ENCODE measurements around the gene ZFAND3.
"Not testable (repeated sequence)": the region's sequence is repeated elsewhere in the genome, so short reads cannot be mapped to it uniquely, and the experiment has no call there.

ZFAND3 gene

DNA sequence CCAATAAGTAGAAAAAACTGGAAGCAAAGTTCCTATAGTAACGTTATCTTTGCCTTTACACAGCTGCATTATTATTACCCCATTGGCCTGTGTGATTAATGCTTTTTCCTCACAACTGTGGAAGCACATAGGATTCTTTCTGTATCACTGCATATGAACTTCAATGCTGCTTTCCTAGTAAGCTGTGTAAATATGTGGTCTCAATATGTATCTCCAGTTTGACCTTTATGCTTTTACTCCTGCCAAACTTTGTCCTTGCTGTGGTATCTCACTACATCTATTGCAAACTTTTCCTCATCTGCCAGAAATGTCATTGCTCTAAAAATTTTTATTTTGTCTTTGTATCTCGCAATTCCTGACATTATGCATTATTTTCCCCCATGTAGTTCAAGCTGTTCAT is 168.6 kb downstream of the ZFAND3 start:
- no peak for DNase-seq (ENCODE audit: low read depth in 1 of 2, low spot score in 1 of 2)
- in situ Hi-C loops (cut with HindIII; ENCODE audit: low pct_unique_long_range_greater_than_20kb, low sequenced_read_pairs) = no loop called here
- TF ChIP-seq JUND (IDR thresholded peaks at IDR 0.05; ENCODE audit: low read depth) = no peak

DNA sequence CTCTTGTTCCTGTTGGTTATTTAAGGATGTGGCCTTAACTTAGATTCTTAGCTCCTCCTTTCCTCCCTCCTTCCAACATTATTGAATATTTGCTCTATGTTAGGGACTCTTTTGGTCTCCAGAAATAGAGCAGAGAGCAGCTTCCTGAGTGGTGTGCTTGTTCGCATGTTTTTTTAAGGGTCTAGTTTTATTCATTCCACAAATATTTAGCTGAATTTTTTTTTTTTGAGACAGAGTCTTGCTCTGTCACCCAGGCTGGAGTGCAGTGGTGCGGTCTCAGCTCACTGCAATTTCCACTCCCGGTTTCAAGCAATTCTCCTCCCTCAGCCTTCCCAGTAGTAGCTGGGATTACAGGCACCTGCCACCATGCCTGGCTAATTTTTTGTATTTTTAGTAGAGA is 169.2 kb downstream of the ZFAND3 start:
- TF ChIP-seq JUND (IDR thresholded peaks at IDR 0.05; ENCODE audit: low read depth) = no peak
- DNase-seq (ENCODE audit: low read depth in 1 of 2, low spot score in 1 of 2) = no peak
- in situ Hi-C loops (cut with HindIII; ENCODE audit: low pct_unique_long_range_greater_than_20kb, low sequenced_read_pairs) = no loop called here

DNA sequence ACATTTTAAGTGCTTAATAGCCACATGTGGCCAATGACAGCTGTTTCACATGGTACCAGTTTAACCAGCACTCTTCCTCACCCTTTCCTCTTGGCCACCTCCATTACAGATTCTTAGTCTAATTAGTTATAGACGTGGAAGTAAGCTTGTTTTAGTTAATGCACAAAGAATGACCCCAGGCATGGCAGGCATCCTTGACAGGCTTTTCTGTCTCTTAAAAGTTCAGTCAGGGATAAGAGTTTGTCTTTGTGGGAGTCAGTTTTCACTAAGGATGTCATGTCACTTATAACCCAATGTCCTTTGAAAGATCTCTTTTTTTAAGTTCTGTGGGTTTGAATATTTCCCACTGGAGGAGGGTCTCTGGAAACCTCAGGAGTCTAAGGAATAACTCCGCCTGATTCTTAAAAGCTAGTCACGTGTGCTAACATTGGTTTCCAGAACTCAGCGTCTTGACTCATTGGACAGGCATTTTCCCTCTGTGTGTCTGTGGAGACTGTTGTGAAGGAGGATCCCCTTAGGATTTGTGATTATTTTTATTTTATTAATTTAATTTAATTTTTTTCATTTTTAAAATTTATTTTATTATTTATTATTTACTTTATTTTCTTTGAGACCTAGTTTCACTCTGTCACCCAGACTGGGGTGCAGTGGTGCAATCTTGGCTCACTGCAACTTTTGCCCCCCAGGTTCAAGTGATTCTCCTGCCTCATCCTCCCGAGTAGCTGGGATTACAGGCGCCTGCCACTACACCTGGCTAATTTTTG is 171.4 kb downstream of the ZFAND3 start:
- no peak for TF ChIP-seq JUND (IDR thresholded peaks at IDR 0.05; ENCODE audit: low read depth)
- DNase-seq (ENCODE audit: low read depth in 1 of 2, low spot score in 1 of 2) = no peak

DNA sequence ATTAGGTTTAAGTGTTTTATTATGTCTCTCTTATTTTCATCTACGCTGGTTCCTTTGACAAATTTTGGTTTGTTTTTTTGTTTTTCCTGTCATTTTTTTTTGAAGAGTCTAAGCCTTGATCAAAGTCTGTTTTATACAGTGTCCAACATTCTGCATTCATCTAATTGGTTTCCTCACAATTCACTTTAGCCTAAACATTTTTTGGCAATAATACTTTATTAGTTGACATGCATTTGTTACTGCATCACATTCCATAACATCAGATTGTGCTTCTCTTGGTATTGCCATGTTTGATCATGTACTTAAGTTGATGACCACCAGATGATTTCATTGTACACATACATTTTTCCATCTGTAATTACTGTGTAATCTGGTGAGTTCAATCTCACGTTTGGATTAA is 173.2 kb downstream of the ZFAND3 start:
- TF ChIP-seq JUND (IDR thresholded peaks at IDR 0.05; ENCODE audit: low read depth) = no peak
- in situ Hi-C loops (cut with HindIII; ENCODE audit: low pct_unique_long_range_greater_than_20kb, low sequenced_read_pairs) = no loop called here
- DNase-seq (ENCODE audit: low read depth in 1 of 2, low spot score in 1 of 2) = no peak

More for the DNA sequence above, 171.4 kb downstream of the ZFAND3 start:
- in situ Hi-C loops (cut with HindIII; ENCODE audit: low pct_unique_long_range_greater_than_20kb, low sequenced_read_pairs) = no loop called here

DNA sequence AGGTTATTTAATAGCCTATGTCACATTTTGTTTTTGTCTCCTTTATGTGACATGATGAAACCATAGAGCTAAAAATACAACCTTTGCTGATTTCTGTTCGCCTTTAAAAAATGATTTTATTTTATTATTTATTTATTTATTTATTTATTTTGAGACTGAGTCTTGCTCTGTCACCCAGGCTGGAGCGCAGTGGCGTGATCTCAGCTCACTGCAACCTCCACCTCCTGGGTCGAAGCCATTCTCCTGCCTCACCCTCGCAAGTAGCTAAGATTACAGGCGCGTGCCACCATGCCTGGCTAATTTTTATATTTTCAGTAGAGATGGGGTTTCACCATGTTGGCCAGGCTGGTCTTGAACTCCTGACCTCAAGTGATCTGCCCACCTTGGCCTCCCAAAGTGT is 173.7 kb downstream of the ZFAND3 start:
- DNase-seq (ENCODE audit: low read depth in 1 of 2, low spot score in 1 of 2); in situ Hi-C loops (cut with HindIII; ENCODE audit: low pct_unique_long_range_greater_than_20kb, low sequenced_read_pairs): not testable (repeated sequence)

DNA sequence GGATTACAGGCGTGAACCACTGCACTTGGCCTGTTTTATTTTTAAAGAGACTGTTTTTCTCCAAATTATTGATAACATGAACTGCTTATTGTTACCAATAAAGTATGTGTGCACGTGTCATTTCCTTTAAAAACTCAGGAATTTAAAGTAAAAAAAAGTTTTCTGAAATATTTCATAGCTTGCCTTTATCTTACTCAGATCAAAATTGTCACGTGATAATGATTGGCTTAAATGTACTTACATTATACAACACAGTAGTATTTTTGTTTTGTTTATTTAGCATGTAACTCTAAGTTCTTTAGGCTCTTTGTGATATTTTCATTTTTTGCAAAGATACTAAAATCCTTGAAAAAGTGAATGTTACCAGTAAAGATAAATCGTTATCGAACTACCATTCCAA is 174.1 kb downstream of the ZFAND3 start:
- DNase-seq (ENCODE audit: low read depth in 1 of 2, low spot score in 1 of 2) = no peak
- no peak for TF ChIP-seq JUND (IDR thresholded peaks at IDR 0.05; ENCODE audit: low read depth)
- in situ Hi-C loops (cut with HindIII; ENCODE audit: low pct_unique_long_range_greater_than_20kb, low sequenced_read_pairs) = no loop called here

DNA sequence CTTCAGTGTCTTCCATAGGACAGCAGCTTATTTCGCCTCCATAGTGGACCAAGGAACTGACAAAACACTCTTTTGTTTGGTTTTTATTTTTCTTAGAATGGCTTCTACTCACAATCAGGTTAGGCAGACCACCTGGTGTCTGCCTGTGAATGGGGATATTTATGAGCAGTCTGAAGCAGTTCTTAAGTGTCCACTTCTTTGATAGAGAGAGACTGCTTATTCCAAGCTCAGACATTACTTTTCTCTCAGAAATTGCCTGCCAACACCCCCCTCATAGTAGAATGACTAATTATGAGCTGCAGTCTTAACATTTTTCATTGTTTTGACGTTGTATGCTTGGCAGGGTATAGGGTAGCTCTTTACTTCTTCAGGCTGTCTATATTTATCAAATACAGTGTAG is 174.7 kb downstream of the ZFAND3 start:
- in situ Hi-C loops (cut with HindIII; ENCODE audit: low pct_unique_long_range_greater_than_20kb, low sequenced_read_pairs) = no loop called here
- TF ChIP-seq JUND (IDR thresholded peaks at IDR 0.05; ENCODE audit: low read depth) = no peak
- no peak for DNase-seq (ENCODE audit: low read depth in 1 of 2, low spot score in 1 of 2)

DNA sequence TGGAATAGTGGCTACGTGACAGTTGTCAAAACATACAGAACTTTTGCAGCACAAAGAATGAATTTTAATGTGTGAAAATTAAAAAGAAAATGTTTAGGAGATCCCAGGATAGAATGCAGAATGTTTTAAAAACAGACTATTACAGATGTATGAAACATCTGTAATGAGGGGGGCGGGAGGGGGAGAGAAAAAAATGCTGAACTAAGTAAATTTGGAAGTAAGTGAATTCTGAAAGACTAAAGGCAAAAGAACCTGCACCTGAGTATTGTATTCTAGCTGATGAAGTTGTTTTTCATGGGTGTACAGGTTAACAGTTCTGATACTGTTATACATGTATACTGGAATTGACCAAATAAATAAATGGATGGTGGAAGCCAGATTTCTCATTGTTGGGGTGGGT is 178.8 kb downstream of the ZFAND3 start:
- TF ChIP-seq JUND (IDR thresholded peaks at IDR 0.05; ENCODE audit: low read depth) = no peak
- DNase-seq (ENCODE audit: low read depth in 1 of 2, low spot score in 1 of 2) = no peak
- in situ Hi-C loops (cut with HindIII; ENCODE audit: low pct_unique_long_range_greater_than_20kb, low sequenced_read_pairs) = no loop called here

DNA sequence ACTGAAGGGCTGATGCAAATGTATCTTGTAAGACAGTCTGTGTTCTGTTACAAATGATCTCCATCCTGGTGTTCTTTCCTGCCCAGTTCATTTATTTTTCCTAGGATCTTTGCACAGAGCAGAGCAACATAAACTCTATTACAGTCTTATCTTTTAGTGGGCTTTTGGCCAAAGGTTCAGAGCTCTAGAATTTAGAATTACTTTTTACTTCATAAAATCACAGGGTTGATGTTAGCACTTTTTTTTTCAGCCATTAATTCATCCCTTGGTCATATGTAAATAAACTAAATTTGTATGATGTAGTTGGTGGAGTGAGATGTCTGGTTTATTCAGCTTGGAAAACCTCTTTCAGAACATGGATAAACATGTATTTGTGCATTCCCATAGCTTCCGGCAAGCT is 181.9 kb downstream of the ZFAND3 start:
- DNase-seq (ENCODE audit: low read depth in 1 of 2, low spot score in 1 of 2) = no peak
- in situ Hi-C loops (cut with HindIII; ENCODE audit: low pct_unique_long_range_greater_than_20kb, low sequenced_read_pairs) = no loop called here
- TF ChIP-seq JUND (IDR thresholded peaks at IDR 0.05; ENCODE audit: low read depth) = no peak

DNA sequence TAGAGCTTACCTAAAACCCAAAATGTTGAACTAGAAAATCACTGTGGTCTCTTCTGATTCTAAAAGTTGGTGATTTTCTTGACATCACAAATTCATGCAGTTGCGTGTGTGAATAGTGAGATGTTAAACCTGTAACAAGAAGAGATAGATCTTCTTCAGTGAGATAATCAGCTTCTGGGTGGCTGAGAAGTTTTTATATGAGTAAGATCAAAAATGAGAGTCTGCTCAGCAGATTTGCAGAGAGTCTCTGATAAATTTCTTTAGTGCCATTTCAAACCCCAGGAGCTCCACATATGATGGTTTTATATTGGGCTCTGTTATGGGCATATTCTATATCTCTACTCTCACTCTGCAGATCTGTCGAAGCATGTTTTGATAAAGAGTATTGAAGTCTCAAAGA is 185.4 kb downstream of the ZFAND3 start:
- TF ChIP-seq JUND (IDR thresholded peaks at IDR 0.05; ENCODE audit: low read depth) = no peak
- in situ Hi-C loops (cut with HindIII; ENCODE audit: low pct_unique_long_range_greater_than_20kb, low sequenced_read_pairs) = no loop called here
- DNase-seq (ENCODE audit: low read depth in 1 of 2, low spot score in 1 of 2) = no peak

DNA sequence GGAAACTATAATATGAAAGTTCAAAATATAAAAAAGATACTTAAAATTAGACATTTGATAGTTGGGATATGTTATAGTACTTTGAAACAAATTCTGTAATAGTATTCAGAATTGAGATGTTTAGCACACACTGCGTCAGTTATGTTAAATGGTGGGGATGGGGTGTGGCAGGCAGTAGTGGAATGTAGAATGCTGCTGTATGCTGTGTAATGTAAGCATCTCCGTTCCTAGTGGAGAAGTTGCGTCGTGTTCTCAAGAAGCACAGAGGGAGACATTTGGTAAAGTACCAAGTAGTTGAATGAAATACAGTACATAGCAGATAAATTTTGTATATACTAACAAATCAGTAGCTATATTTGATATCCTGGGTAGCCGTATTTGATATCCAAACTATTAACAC is 192.4 kb downstream of the ZFAND3 start:
- no peak for DNase-seq (ENCODE audit: low read depth in 1 of 2, low spot score in 1 of 2)
- in situ Hi-C loops (cut with HindIII; ENCODE audit: low pct_unique_long_range_greater_than_20kb, low sequenced_read_pairs) = no loop called here
- no peak for TF ChIP-seq JUND (IDR thresholded peaks at IDR 0.05; ENCODE audit: low read depth)

DNA sequence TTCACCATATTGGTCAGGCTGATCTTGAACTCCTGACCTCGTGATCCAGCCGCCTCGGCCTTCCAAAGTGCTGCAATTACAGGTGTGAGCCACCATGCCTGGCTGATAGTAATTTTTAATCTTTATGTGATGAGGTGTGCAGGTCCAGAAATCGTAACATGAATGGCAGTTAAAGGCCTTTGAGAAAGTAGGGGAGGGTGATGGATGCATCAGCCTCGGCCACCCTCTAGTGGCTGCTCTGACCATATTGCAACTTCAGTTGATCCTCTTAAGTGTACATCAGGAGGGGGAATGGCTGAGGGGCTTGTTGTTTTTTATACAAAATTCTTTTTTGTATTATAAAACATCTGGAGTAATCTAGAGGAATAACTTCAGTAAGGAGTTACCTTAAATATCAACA is 193.0 kb downstream of the ZFAND3 start:
- no peak for TF ChIP-seq JUND (IDR thresholded peaks at IDR 0.05; ENCODE audit: low read depth)
- DNase-seq (ENCODE audit: low read depth in 1 of 2, low spot score in 1 of 2) = peak; percentile 17 to 68
- in situ Hi-C loops (cut with HindIII; ENCODE audit: low pct_unique_long_range_greater_than_20kb, low sequenced_read_pairs) = no loop called here

DNA sequence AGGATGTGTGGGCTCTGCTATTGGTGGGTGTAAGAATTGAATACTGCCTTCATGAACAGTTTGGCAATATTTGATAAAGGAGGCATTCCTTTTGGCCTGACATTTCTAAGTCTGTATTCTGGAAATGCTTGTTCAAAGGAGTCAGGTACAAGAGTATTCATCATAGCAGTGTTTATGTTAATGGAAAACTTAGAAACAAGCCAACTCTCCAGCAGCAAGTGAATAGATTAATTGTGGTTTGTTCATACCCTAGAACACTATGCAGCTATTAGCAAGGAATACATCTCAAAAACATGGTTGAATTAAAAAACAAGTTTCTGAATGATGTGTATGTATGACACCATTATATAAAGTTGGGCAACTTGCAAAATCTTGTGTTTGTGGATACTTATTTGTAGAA is 195.8 kb downstream of the ZFAND3 start:
- DNase-seq (ENCODE audit: low read depth in 1 of 2, low spot score in 1 of 2) = no peak
- in situ Hi-C loops (cut with HindIII; ENCODE audit: low pct_unique_long_range_greater_than_20kb, low sequenced_read_pairs) = no loop called here
- no peak for TF ChIP-seq JUND (IDR thresholded peaks at IDR 0.05; ENCODE audit: low read depth)

DNA sequence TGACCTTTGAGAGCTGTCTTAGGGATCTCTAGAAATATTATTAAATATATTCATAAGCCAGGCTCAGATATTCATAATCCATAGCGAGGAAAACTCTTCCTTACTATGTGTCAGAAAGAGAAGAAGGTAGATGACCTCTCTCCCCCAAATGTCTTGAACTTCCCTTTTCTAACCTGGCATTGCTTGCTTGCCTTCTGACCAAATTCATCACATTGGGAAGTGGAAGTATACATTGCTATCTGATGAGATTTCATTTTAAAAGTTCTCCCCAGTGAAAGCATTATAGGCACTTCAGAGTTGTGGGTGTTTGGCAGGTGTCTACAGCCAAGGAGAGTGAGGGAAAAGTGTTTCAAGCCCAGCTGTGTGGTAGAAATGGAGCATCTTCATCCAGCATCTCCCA is 197.3 kb downstream of the ZFAND3 start:
- no peak for DNase-seq (ENCODE audit: low read depth in 1 of 2, low spot score in 1 of 2)
- no peak for TF ChIP-seq JUND (IDR thresholded peaks at IDR 0.05; ENCODE audit: low read depth)
- in situ Hi-C loops (cut with HindIII; ENCODE audit: low pct_unique_long_range_greater_than_20kb, low sequenced_read_pairs) = no loop called here

Data from T47D (cell line).